Stimulated activated CD4-positive, alpha-beta T cell treated with anti-CD3 and anti-CD28 coated beads, Interleukin-12 subunit alpha, Interleukin-12 subunit beta, amount 100 ng/mL, for 4 hours (primary cell): ENCODE results near the gene ERBB4.
"Not testable (repeated sequence)": the region's sequence is repeated elsewhere in the genome, so short reads cannot be mapped to it uniquely, and the experiment has no call there.

Experiments
- DNase-seq: peaks from one replicate; pipeline ENCODE4 v3.0.0-alpha.2; 2020

The ERBB4 gene

GRCh38 chr2:212284166-212284565 is 254.4 kb downstream of the ERBB4 start:
- no peak for DNase-seq

GRCh38 chr2:212282671-212283261 is 255.8 kb downstream of the ERBB4 start:
- DNase-seq = no peak

- DNase-seq = no peak
Observed at GRCh38 chr2:212276813-212277212, 261.8 kb downstream of the ERBB4 start.

DNA sequence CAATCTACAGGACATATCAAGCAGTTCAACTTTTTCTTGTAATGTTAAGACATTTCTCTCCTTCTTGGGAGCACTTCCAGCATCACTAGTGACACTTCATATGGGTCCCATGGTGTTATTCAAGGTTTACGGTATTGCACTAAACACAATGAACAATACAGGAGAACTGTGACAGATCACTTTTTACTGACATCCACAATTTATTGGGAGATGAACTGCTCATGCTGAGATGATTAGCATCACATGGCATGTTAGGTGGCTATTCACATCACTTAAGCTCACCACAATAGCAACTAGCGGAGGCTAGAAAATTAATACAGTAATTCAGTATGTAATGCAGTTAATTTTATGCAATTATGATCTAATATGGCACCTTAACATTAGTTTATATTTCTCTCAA is 264.4 kb downstream of the ERBB4 start:
- no peak for DNase-seq

DNA sequence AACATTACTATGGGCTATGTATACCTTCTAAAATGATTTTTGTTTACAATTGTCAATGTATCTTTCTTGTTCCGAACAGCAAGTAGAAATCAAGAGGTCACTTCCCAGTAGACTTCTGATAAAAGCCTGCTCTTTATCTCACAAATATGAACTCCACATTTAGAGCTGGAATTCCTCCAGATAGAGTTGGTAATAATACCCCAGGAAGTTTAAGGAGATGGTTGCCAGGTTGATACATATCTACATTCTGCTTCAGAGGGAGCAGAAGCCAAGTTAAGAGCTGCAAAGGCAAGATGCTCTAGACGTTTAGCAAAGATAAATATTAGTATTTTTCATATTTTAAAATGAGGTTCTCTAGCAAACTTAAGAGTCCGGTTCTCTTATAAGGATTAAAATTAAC is 267.0 kb downstream of the ERBB4 start:
- no peak for DNase-seq

GRCh38 chr2:212269005-212269404 is 269.6 kb downstream of the ERBB4 start:
- no peak for DNase-seq

DNA sequence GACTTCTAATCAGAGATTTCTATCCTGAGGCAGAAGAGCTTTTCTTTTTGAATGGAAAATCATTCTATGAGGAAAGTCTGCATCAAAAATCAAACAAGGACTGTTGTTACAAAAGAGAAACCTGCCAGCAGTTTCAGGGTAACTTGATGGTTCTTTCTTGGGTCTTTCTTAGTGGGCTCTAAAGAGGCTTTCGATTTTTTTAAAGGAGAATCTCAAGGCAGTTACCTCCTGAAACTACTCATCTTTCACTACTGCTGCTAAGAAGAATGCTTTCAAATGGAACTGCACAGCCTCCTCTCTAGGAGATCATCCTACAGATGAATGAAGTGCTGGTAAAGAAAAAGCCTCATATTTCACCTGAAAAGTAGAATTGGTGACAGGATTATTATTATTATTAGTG is 272.3 kb downstream of the ERBB4 start:
- no peak for DNase-seq

DNA sequence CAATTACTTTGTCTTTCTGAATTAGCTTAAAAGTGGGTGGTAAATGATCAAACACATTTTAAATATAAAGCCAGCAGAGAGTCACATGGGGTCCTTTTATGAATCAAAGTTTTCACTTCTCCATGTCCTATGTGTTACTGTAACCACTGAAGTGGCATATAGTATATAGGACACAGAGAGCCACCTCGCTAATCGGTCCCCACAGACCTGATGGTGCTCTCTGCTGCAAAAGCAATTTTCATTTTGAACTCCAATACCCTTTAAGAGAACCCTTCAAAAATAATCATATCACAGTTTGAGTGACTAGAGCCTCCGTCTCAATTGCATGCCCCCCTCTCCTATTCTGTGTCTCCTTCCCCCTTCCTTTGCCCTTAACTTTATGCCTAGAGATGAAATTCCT is 272.8 kb downstream of the ERBB4 start:
- DNase-seq = no peak

DNA sequence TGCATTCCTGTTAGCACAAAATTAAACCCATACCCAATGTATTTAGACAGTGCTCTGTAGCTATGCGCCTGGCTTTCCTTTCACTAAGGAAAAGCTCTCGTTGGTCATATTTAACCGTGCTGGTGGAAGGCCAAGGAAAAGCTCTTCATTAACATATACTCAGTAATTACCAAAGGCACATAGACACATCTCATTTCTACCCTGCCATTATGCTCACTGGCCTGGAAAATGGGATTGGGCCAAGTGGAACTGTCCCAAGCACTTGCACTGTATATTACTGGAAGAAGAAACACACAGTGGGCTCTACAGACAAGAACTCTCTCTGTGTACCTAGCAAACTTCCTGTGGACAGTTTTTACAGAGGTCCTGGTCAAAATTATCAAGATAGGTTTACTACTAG is 274.4 kb downstream of the ERBB4 start:
- DNase-seq = no peak

DNA sequence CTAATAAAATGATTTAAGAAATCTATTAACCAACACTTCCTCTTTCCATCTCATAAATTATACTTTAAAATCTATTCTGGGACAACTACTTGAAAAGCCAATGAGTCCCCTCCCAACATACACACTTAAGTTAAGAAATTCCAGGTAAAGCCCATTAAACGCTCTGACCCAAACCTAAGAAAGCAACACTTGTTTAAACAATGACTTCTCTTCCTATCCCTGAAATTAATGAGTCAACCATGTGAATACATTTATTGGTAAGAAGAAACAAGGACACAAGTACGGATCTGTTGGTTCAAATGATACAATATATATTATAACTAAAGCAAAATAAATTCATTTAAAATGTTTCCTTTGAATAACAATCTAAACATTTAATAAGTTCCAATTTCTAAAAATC is 279.4 kb downstream of the ERBB4 start:
- no peak for DNase-seq

- no peak for DNase-seq
Observed at GRCh38 chr2:212254339-212254738, 284.3 kb downstream of the ERBB4 start.

DNA sequence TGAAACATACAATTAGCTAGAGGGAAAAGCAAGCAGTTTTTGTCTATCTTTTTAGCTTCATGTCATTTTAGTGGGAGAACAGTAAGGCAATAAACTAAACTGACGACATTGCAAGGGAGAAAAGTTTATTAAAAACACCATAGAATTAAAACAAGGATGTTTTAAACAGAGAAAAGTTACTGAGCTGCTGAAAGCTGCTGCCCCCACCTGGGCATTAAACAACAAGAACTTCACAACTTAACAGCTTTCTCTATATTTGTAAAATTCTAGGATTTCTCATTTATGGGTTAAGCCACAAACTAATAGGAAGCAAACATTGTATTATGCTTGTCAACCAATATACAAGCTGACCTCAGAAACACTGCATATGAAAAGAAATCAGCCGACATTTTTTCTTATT is 289.2 kb downstream of the ERBB4 start:
- DNase-seq = no peak

- DNase-seq = no peak
Observed at GRCh38 chr2:212245880-212246279, 292.7 kb downstream of the ERBB4 start.

GRCh38 chr2:212242724-212243123 is 295.9 kb downstream of the ERBB4 start:
- no peak for DNase-seq

- DNase-seq = not testable (repeated sequence)
Observed at GRCh38 chr2:212238152-212238551, 300.4 kb downstream of the ERBB4 start.

DNA sequence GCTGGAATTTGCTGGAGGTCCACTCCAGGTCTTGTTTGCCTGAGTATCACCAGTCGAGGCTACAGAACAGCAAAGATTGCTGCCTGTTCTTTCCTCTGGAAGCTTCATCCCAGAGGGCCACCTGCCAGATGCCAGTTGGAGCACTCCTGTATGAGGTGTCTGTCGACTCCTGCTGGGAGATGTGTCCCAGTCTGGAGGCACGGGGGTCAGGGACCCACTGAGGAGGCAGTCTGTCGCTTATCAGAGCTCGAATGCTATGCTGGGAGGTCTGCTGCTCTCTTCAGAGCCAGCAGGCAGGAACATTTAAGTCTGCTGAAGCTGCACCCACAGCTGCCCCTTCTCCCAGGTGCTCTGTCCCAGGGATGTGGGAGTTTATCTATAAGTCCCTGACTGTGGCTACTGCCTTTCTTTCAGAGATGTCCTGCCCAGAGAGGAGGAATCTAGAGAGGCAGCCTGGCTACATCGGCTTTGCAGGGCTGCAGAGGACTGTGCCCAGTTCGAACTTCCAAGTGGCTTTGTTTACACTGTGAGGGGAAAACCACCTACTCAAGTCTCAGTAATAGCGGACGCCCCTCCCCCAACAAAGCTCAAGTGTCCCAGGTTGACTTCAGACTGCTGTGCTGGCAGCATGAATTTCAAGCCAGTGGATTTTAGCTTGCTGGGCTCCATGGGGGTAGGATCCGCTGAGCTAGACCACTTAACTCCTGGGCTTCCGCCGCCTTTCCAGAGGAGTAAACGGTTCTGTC is 301.1 kb downstream of the ERBB4 start:
- no peak for DNase-seq

GRCh38 chr2:212228743-212229171 is 309.8 kb downstream of the ERBB4 start:
- DNase-seq = no peak

DNA sequence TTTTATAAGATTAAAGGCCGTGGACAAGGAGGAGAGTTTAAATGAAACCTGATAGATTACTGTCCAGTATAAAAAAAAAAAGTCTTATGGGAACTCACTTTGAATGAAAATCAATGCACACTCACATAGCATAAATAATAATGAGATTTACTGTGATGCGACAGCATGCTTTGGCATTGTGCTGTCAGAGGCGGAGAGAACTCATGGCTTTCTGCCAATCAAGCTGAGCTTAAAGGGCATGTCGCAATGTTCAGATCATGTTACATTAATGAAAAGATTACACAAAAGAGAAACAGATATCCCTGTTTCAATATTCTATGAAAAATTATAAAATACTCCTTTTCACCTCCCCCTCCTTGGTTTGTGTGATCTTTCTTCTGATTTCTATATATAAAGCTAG is 310.8 kb downstream of the ERBB4 start:
- no peak for DNase-seq

DNA sequence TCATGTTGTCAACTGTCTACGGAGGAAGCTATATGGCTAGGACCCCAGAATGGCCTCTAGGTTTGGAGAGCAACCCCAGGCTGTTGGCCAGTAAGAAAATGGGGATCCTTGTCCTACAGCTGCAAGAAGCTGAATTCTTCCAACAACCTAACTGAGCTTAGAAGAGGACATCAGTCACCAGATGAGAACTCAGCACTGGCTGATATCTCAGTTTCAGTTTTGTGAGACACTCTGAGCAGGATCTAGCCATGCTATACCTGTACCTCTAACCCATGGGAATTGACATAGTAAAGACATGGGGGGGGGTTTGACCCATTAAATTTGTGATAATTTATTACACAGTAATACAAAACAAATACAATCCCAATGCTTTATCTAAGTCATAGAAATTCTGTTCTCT is 312.5 kb downstream of the ERBB4 start:
- DNase-seq = no peak

GRCh38 chr2:212223696-212224095 is 314.9 kb downstream of the ERBB4 start:
- DNase-seq = no peak

GRCh38 chr2:212213191-212213590 is 325.4 kb downstream of the ERBB4 start:
- no peak for DNase-seq

DNA sequence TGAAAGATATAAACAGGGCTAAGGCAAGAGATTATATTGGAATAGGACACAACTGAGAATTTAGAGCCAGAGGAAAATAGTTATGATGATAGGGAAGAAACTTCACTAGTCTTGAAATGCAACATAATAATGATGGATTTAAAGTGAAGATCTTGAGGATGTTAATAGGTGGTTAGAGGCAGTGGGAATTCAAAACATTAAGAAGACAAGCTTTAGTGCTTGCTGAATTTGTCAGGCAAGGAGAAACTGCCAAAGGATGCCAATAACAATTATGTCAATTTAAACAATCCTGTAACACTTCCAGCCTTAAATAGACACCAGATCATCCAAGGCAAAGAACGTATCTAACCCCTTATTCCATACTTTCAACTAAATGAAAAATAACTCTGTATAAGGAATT is 330.1 kb downstream of the ERBB4 start:
- no peak for DNase-seq

DNA sequence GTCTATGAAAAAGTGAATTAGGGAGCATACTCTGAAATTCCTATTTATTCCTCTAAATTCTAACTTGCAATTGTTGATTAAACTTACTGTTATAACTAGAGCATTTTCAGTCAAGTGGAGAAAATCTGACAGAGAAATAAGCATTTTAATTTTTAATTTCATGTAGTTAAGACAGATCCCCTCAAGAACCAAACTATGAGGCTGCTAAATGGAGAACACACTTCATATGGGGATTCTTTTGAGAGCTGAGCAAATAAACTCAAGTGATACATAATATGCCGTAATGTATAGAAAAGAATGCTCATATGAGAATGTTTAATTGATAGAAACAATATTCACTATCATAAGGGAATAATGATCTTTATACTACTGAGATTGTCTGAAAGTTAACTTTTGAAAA is 340.8 kb downstream of the ERBB4 start:
- no peak for DNase-seq

GRCh38 chr2:212195626-212196025 is 343.0 kb downstream of the ERBB4 start:
- no peak for DNase-seq

DNA sequence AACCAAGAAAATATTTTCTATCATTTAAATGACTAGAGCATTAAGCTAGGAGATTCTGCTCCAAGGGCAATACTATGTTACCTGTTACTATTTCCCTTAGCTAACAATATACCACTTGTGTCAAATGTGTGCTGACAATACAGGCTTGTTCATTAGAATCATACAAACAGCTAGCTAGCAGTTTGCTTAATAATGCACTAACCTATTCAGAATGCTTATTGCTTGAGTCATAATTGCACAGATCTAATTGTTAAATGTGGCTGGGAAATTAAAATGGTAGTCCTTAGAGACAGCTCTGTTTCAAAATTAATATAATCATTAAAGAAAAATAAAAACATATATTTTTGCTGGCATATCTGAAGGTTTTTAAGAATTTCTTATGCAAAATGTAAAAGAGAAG is 344.2 kb downstream of the ERBB4 start:
- no peak for DNase-seq
